ENCODE measurements around the gene CCT5. TPM values are rescaled to one million over a fixed set of nuclear protein-coding genes. Genes with fewer than 3 reads are reported as not detected.

The CCT5 gene
- total and polyA plus RNA-seq, 12 donors, result 54.7 to 247 (median 95.9) TPM

DNA sequence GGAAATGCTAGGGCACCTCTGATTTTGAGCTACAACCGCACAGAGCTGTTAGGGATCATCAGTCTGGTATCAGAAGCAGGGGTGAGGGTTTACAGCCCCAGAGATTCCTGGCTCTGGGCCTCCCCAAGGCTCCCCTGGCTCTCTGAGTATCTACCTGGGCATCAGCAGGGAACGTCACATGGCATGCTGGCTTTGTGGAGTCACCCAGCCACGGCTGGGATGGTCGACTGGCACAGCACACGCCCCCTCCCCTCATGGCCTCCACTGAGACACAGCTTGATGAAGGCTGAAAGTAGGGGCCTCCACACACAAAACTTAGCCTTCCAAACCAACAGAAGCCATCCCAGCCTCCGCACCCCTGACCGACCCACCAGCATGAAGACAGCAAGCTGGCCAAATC is 17.1 kb upstream of the CCT5 start:
- ATAC-seq, result no peak
- no peak for DNase-seq
- H3K9me3 ChIP-seq, result no peaks in the 10 kb centered on the region
- no peaks in the 10 kb centered on the region for H3K27me3 ChIP-seq
- TF ChIP-seq, protein P1, sequence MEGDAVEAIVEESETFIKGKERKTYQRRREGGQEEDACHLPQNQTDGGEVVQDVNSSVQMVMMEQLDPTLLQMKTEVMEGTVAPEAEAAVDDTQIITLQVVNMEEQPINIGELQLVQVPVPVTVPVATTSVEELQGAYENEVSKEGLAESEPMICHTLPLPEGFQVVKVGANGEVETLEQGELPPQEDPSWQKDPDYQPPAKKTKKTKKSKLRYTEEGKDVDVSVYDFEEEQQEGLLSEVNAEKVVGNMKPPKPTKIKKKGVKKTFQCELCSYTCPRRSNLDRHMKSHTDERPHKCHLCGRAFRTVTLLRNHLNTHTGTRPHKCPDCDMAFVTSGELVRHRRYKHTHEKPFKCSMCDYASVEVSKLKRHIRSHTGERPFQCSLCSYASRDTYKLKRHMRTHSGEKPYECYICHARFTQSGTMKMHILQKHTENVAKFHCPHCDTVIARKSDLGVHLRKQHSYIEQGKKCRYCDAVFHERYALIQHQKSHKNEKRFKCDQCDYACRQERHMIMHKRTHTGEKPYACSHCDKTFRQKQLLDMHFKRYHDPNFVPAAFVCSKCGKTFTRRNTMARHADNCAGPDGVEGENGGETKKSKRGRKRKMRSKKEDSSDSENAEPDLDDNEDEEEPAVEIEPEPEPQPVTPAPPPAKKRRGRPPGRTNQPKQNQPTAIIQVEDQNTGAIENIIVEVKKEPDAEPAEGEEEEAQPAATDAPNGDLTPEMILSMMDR (IDR thresholded peaks at IDR 0.05), result no peak
- H3K36me3 ChIP-seq, result peaks cover 0 to 73% (median 4%) of the 10 kb centered on the region in 9 donors
- intact Hi-C loops (cut with DNase I), result no loop called here
- WGBS, 2 donors, result 82 to 91% methylated on average over 7 of the region's 7 CpGs
- H3K4me1 ChIP-seq, result peaks cover 0 to 4% (median 0%) of the 10 kb centered on the region in 9 donors
- no peak overlapping the region for H3K27ac ChIP-seq
- no peak overlapping the region for H3K4me3 ChIP-seq

- H3K27me3 ChIP-seq, result no peaks in the 10 kb centered on the region
- WGBS, 2 donors, result 57 to 62% methylated on average over 7 of the region's 7 CpGs
- TF ChIP-seq, protein P1 (IDR thresholded peaks at IDR 0.05), result peak in 5 of 9 donors; percentile 23 to 43 (median 32)
- intact Hi-C loops (cut with DNase I), result no loop called here
- no peak for ATAC-seq
- H3K36me3 ChIP-seq, result peaks cover 0 to 78% (median 7%) of the 10 kb centered on the region in 9 donors
- H3K27ac ChIP-seq, result no peak overlapping the region
- H3K9me3 ChIP-seq, result no peaks in the 10 kb centered on the region
- H3K4me1 ChIP-seq, result peaks cover 0 to 4% (median 0%) of the 10 kb centered on the region in 9 donors
- no peak for DNase-seq
- no peak overlapping the region for H3K4me3 ChIP-seq
Observed at GRCh38 chr5:10233505-10233904, 16.6 kb upstream of the CCT5 start.

GRCh38 chr5:10235350-10235749 is 14.7 kb upstream of the CCT5 start:
- H3K4me1 ChIP-seq, result no peaks in the 10 kb centered on the region
- ATAC-seq (no peak), DNase-seq (no peak)
- TF ChIP-seq, protein P1 (IDR thresholded peaks at IDR 0.05), result no peak
- H3K36me3 ChIP-seq, result peaks cover 0 to 74% (median 7%) of the 10 kb centered on the region in 9 donors
- intact Hi-C loops (cut with DNase I), result no loop called here
- H3K27ac ChIP-seq, result no peak overlapping the region
- no peaks in the 10 kb centered on the region for H3K9me3 ChIP-seq
- no peaks in the 10 kb centered on the region for H3K27me3 ChIP-seq
- no peak overlapping the region for H3K4me3 ChIP-seq
- 88 to 89% methylated on average over 8 of the region's 8 CpGs for WGBS, 2 donors

GRCh38 chr5:10243660-10244240 is 6.3 kb upstream of the CCT5 start:
- no peak for DNase-seq
- Histone ChIP-seq H3K4me3 (no peak overlapping the region), H3K9me3 (no peaks in the 10 kb centered on the region), H3K27ac (no peak overlapping the region), H3K36me3 (peaks cover 0 to 9% (median 0%) of the 10 kb centered on the region in 9 donors), H3K4me1 (peaks cover under 1 to 14% (median 6%) of the 10 kb centered on the region in 9 donors), H3K27me3 (no peaks in the 10 kb centered on the region)
- intact Hi-C loops (cut with DNase I), result no loop called here
- ATAC-seq, result no peak
- TF ChIP-seq, protein P1 (IDR thresholded peaks at IDR 0.05), result no peak
- WGBS, 2 donors, result 88% methylated on average over 1 of the region's 1 CpG

Data from heart right ventricle (tissue), 16 donors.